Right atrium auricular region (tissue), 2 donors: Measurements from ENCODE around the gene CCDC12. TPM values are rescaled to one million over a fixed set of nuclear protein-coding genes. Genes with fewer than 3 reads are reported as not detected.
"Not testable (repeated sequence)": the region's sequence is repeated elsewhere in the genome, so short reads cannot be mapped to it uniquely, and the experiment has no call there.

Experiments used
- DNase-seq: peaks from one replicate; pipeline ENCODE4 v3.0.0-alpha.2; 2019; ENCODE audit warnings: low spot score
- H3K27ac ChIP-seq, 2 donors: fragments of 200-600 bp; sonication (generic); 1 replicate in 1 of 2; 2 replicates in 1 of 2; pipeline ENCODE4 v1.5.1; 2016 to 2019
- H3K27me3 ChIP-seq, 2 donors: fragments of 200-600 bp; sonication (generic); one replicate each; pipeline versions ENCODE4 v1.5.1 to v1.6.0; 2017 to 2019
- H3K36me3 ChIP-seq: fragments of 200-600 bp; sonication (generic); one replicate; pipeline ENCODE4 v1.5.1; 2016
- H3K4me1 ChIP-seq, 2 donors: fragments of 200-600 bp; sonication (generic); one replicate each; pipeline versions ENCODE4 v1.5.1 to v1.6.0; 2017 to 2019
- H3K4me3 ChIP-seq, 2 donors: fragments of 200-600 bp; sonication (generic); 1 replicate in 1 of 2; 2 replicates in 1 of 2; pipeline ENCODE4 v1.5.1; 2017 to 2019; ENCODE audit warnings: mild to moderate bottlenecking in 1 of 2, moderate library complexity in 1 of 2
- H3K9me3 ChIP-seq, 2 donors: fragments of 200-600 bp; sonication (generic); one replicate each; pipeline ENCODE4 v1.5.1; 2019
- total RNA-seq, 2 donors: library from RNA; depleted of rRNA; stranded (reverse); fragments of >200 nt; gene quantifications; one replicate each; pipeline ENCODE4 v1.1.0, GENCODE V29; 2016
- TF ChIP-seq, protein P1 (sequence below), 2 donors: fragments of 200-600 bp; sonication (generic); IDR thresholded peaks; one replicate each; pipeline ENCODE4 v1.5.1; 2019; ENCODE audit warnings: antibody characterized with exemption in 2 of 2

Gene CCDC12
- total RNA-seq, 2 donors from 2014 or later, result 27.5 to 38.6 TPM

GRCh38 chr3:46970391-46971091 lies 6.0 kb downstream of the CCDC12 start:
- peaks cover 0 to 88% of the 10 kb centered on the region in 2 donors for H3K4me1 ChIP-seq
- no peak for DNase-seq

GRCh38 chr3:46968783-46969428 lies 7.6 kb downstream of the CCDC12 start:
- TF ChIP-seq, protein P1, sequence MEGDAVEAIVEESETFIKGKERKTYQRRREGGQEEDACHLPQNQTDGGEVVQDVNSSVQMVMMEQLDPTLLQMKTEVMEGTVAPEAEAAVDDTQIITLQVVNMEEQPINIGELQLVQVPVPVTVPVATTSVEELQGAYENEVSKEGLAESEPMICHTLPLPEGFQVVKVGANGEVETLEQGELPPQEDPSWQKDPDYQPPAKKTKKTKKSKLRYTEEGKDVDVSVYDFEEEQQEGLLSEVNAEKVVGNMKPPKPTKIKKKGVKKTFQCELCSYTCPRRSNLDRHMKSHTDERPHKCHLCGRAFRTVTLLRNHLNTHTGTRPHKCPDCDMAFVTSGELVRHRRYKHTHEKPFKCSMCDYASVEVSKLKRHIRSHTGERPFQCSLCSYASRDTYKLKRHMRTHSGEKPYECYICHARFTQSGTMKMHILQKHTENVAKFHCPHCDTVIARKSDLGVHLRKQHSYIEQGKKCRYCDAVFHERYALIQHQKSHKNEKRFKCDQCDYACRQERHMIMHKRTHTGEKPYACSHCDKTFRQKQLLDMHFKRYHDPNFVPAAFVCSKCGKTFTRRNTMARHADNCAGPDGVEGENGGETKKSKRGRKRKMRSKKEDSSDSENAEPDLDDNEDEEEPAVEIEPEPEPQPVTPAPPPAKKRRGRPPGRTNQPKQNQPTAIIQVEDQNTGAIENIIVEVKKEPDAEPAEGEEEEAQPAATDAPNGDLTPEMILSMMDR (IDR thresholded peaks at IDR 0.05), result no peak
- DNase-seq, result no peak
- peak overlapping the region; percentile 29 to 46 for H3K27ac ChIP-seq

More at GRCh38 chr3:46970391-46971091, 6.0 kb downstream of the CCDC12 start:
- H3K9me3 ChIP-seq, result no peaks in the 10 kb centered on the region
- no peak overlapping the region for H3K4me3 ChIP-seq
- TF ChIP-seq, protein P1 (IDR thresholded peaks at IDR 0.05), result no peak
- H3K27me3 ChIP-seq, result no peaks in the 10 kb centered on the region
- H3K27ac ChIP-seq, result peak overlapping the region; percentile 55 to 64
- no peaks in the 10 kb centered on the region for H3K36me3 ChIP-seq

DNA sequence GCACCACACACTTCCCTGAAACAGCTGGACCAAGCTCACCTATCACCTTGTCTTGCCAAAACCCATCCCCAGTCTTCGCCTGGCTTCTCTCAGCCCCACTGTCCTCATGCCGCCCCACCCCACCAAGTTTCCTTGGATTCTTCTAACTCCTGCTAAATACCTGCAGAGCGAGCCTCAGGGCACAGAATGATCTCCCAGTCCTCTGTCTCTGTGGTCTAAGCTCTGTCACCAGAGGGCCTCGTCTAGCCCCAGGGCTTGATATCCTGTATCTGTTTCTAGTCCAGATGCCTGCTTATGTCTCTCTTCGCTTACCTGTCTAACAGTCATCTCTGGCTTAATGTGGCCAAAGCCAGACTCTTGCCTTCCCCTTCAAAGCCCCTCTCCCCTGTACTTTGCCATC lies 9.7 kb downstream of the CCDC12 start:
- Histone ChIP-seq H3K4me1 (peaks cover 0 to 70% of the 10 kb centered on the region in 2 donors), H3K27me3 (no peaks in the 10 kb centered on the region), H3K9me3 (no peaks in the 10 kb centered on the region), H3K36me3 (no peaks in the 10 kb centered on the region), H3K4me3 (no peak overlapping the region), H3K27ac (peak overlapping the region in 1 of 2 donors; percentile 29)
- no peak for DNase-seq
- TF ChIP-seq, protein P1 (IDR thresholded peaks at IDR 0.05), result no peak

More at GRCh38 chr3:46968783-46969428, 7.6 kb downstream of the CCDC12 start:
- Histone ChIP-seq H3K4me3 (no peak overlapping the region), H3K9me3 (no peaks in the 10 kb centered on the region), H3K4me1 (peaks cover 0 to 79% of the 10 kb centered on the region in 2 donors), H3K27me3 (no peaks in the 10 kb centered on the region), H3K36me3 (no peaks in the 10 kb centered on the region)

- TF ChIP-seq, protein P1 (IDR thresholded peaks at IDR 0.05), result no peak
- Histone ChIP-seq H3K4me1 (peaks cover 0 to 70% of the 10 kb centered on the region in 2 donors), H3K36me3 (no peaks in the 10 kb centered on the region)
Measured at GRCh38 chr3:46965151-46965550, 11.4 kb downstream of the CCDC12 start.

DNA sequence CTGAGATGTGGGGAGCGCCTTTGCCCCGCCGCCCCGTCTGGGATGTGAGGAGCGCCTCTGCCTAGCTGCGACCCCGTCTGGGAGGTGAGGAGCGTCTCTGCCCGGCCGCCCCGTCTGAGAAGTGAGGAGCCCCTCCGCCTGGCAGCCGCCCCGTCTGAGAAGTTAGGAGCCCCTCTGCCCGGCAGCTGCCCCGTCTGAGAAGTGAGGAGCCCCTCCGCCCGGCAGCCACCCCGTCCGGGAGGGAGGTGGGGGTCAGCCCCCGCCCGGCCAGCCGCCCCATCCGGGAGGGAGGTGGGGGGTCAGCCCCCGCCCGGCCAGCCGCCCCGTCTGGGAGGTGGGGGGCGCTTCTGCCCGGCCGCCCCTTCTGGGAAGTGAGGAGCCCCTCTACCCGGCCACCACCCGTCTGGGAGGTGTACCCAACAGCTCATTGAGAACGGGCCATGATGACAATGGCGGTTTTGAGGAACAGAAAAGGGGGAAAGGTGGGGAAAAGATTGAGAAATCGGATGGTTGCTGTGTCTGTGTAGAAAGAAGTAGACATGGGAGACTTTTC lies 12.4 kb downstream of the CCDC12 start:
- DNase-seq, result not testable (repeated sequence)
- H3K4me1 ChIP-seq, result peaks cover 0 to 70% of the 10 kb centered on the region in 2 donors

More at GRCh38 chr3:46965151-46965550, 11.4 kb downstream of the CCDC12 start:
- Histone ChIP-seq H3K27me3 (no peaks in the 10 kb centered on the region), H3K4me3 (no peak overlapping the region), H3K27ac (peak overlapping the region in 1 of 2 donors; percentile 31), H3K9me3 (no peaks in the 10 kb centered on the region)
- DNase-seq, result no peak

GRCh38 chr3:46962990-46963389 lies 13.6 kb downstream of the CCDC12 start:
- Histone ChIP-seq H3K4me3 (no peak overlapping the region), H3K27me3 (no peaks in the 10 kb centered on the region), H3K4me1 (peaks cover 0 to 70% of the 10 kb centered on the region in 2 donors), H3K9me3 (no peaks in the 10 kb centered on the region), H3K36me3 (no peaks in the 10 kb centered on the region), H3K27ac (no peak overlapping the region)
- TF ChIP-seq, protein P1 (IDR thresholded peaks at IDR 0.05), result no peak
- no peak for DNase-seq

More for the DNA sequence above, 12.4 kb downstream of the CCDC12 start:
- H3K27me3 ChIP-seq, H3K27ac ChIP-seq, H3K9me3 ChIP-seq, H3K4me3 ChIP-seq, H3K36me3 ChIP-seq: not testable (repeated sequence)
